ENCODE results near the gene SHROOM1. TPM values are rescaled to one million over a fixed set of nuclear protein-coding genes. Genes with fewer than 3 reads are reported as not detected.
"Not testable (repeated sequence)": the region's sequence is repeated elsewhere in the genome, so short reads cannot be mapped to it uniquely, and the experiment has no call there.

Gene SHROOM1
- total RNA-seq, 1 experiment from 2014 or later = 23.3 TPM

- no peak for DNase-seq
- Histone ChIP-seq H2AFZ (no peak overlapping the region), H3K9me2 (ENCODE audit: insufficient read depth) (no peaks in the 10 kb centered on the region), H3K4me1 (replicated peaks; ENCODE audit: insufficient read depth) (no peaks in the 10 kb centered on the region), H4K20me1 (ENCODE audit: insufficient read depth) (no peaks in the 10 kb centered on the region), H3K9me3 (ENCODE audit: insufficient read depth, low read depth) (no peaks in the 10 kb centered on the region), H3K4me2 (no peak overlapping the region), H3K4me3 (no peak overlapping the region), H3K36me3 (ENCODE audit: low read depth) (no peaks in the 10 kb centered on the region), H3K27me3 (ENCODE audit: insufficient read depth, low read depth) (no peaks in the 10 kb centered on the region), H3F3A (ENCODE audit: insufficient read depth, low read depth) (no peaks in the 10 kb centered on the region), H3K79me2 (ENCODE audit: low read depth) (no peaks in the 10 kb centered on the region), H3K27ac (no peak overlapping the region)
- ChIA-PET POLR2A (ENCODE audit: unreplicated experiment) (no interaction called here), CTCF (no interaction called here)
- intact Hi-C loops (cut with micrococcal nuclease; ENCODE audit: unreplicated experiment) = no loop called here
- no TSS peak for BruUV-seq (replicated peaks)
- no peak for TF ChIP-seq CTCF (conservative IDR thresholded peaks at IDR 0.05)
- no peak for TF ChIP-seq EZH2 (IDR thresholded peaks at IDR 0.05; ENCODE audit: low read depth)
Measured at GRCh38 chr5:132856011-132856410, 25.6 kb upstream of the SHROOM1 start.

- H3K27ac ChIP-seq; H3K27me3 ChIP-seq (ENCODE audit: insufficient read depth, low read depth); POLR2A ChIA-PET (ENCODE audit: unreplicated experiment); H2AFZ ChIP-seq; BruUV-seq (replicated peaks); intact Hi-C loops (cut with micrococcal nuclease; ENCODE audit: unreplicated experiment); H3K36me3 ChIP-seq (ENCODE audit: low read depth); H3K9me3 ChIP-seq (ENCODE audit: insufficient read depth, low read depth); DNase-seq; H4K20me1 ChIP-seq (ENCODE audit: insufficient read depth); H3K79me2 ChIP-seq (ENCODE audit: low read depth); H3K4me2 ChIP-seq; CTCF ChIA-PET; H3K4me1 ChIP-seq (replicated peaks; ENCODE audit: insufficient read depth); H3K4me3 ChIP-seq; H3K9me2 ChIP-seq (ENCODE audit: insufficient read depth); H3F3A ChIP-seq (ENCODE audit: insufficient read depth, low read depth): not testable (repeated sequence)
Measured at GRCh38 chr5:132854992-132855391, 24.5 kb upstream of the SHROOM1 start.

GRCh38 chr5:132854301-132854700 lies 23.9 kb upstream of the SHROOM1 start:
- no peak overlapping the region for H3K4me2 ChIP-seq
- no peaks in the 10 kb centered on the region for H3K79me2 ChIP-seq (ENCODE audit: low read depth)
- intact Hi-C loops (cut with micrococcal nuclease; ENCODE audit: unreplicated experiment) = no loop called here
- TF ChIP-seq CTCF (conservative IDR thresholded peaks at IDR 0.05) (no peak), EZH2 (IDR thresholded peaks at IDR 0.05; ENCODE audit: low read depth) (no peak)
- no TSS peak for BruUV-seq (replicated peaks)
- H3F3A ChIP-seq (ENCODE audit: insufficient read depth, low read depth) = 0 out of 2 replicates have a peak, but pooled peaks cover under 1% of the 10 kb centered on the region
- ChIA-PET CTCF (no interaction called here), POLR2A (ENCODE audit: unreplicated experiment) (no interaction called here)
- H3K4me1 ChIP-seq (replicated peaks; ENCODE audit: insufficient read depth) = peaks cover 5% of the 10 kb centered on the region
- H3K27ac ChIP-seq = no peak overlapping the region
- no peaks in the 10 kb centered on the region for H3K36me3 ChIP-seq (ENCODE audit: low read depth)
- no peaks in the 10 kb centered on the region for H4K20me1 ChIP-seq (ENCODE audit: insufficient read depth)
- no peaks in the 10 kb centered on the region for H3K9me2 ChIP-seq (ENCODE audit: insufficient read depth)
- peak overlapping the region; percentile 57; the same call in 1 of the 2 replicates for H2AFZ ChIP-seq
- no peak for DNase-seq
- no peak overlapping the region for H3K4me3 ChIP-seq
- H3K27me3 ChIP-seq (ENCODE audit: insufficient read depth, low read depth) = no peaks in the 10 kb centered on the region
- H3K9me3 ChIP-seq (ENCODE audit: insufficient read depth, low read depth) = no peaks in the 10 kb centered on the region

GRCh38 chr5:132853790-132854189 lies 23.3 kb upstream of the SHROOM1 start:
- Histone ChIP-seq H3K4me3 (no peak overlapping the region), H3K9me3 (ENCODE audit: insufficient read depth, low read depth) (no peaks in the 10 kb centered on the region), H3K79me2 (ENCODE audit: low read depth) (no peaks in the 10 kb centered on the region), H3K27ac (no peak overlapping the region), H3K36me3 (ENCODE audit: low read depth) (no peaks in the 10 kb centered on the region), H3K4me2 (no peak overlapping the region), H2AFZ (no peak overlapping the region), H3K9me2 (ENCODE audit: insufficient read depth) (no peaks in the 10 kb centered on the region), H3K4me1 (replicated peaks; ENCODE audit: insufficient read depth) (peaks cover 9% of the 10 kb centered on the region), H4K20me1 (ENCODE audit: insufficient read depth) (no peaks in the 10 kb centered on the region), H3F3A (ENCODE audit: insufficient read depth, low read depth) (0 out of 2 replicates have a peak, but pooled peaks cover 5% of the 10 kb centered on the region), H3K27me3 (ENCODE audit: insufficient read depth, low read depth) (no peaks in the 10 kb centered on the region)
- TF ChIP-seq EZH2 (IDR thresholded peaks at IDR 0.05; ENCODE audit: low read depth) (no peak), CTCF (conservative IDR thresholded peaks at IDR 0.05) (no peak)
- DNase-seq = no peak
- intact Hi-C loops (cut with micrococcal nuclease; ENCODE audit: unreplicated experiment) = no loop called here
- CTCF ChIA-PET = no interaction called here
- POLR2A ChIA-PET (ENCODE audit: unreplicated experiment) = no interaction called here
- no TSS peak for BruUV-seq (replicated peaks)
